K562 (cell line): ENCODE results near the gene MGRN1. TPM values are rescaled to one million over a fixed set of nuclear protein-coding genes. Genes with fewer than 3 reads are reported as not detected.

ENCODE experiments used
- AFF4 ChIP-seq: sonication (generic); formaldehyde crosslinking; IDR thresholded peaks from 2 replicates; pipeline ENCODE4 v1.8.0; 2023; ENCODE audit warnings: mild to moderate bottlenecking, missing genetic modification reagents
- BRD9 ChIP-seq: fragments of 450-650 bp; IDR thresholded peaks from 2 replicates; pipeline ENCODE4 v1.6.1; 2018; ENCODE audit warnings: low read depth; ENCODE audit not compliant: partially characterized antibody
- BRF2 ChIP-seq: IDR thresholded peaks from 3 replicates; pipeline ENCODE4 v1.6.1; 2011; ENCODE audit warnings: borderline replicate concordance, mild to moderate bottlenecking; ENCODE audit not compliant: insufficient read length, insufficient read depth
- CHD4 ChIP-seq: fragments of 200-600 bp; sonication (generic); IDR thresholded peaks from 3 replicates; pipeline ENCODE4 v1.6.1; 2012; ENCODE audit warnings: low read depth, mild to moderate bottlenecking, mixed read lengths, low read length, inconsistent platforms; ENCODE audit not compliant: insufficient read depth, insufficient replicate concordance, poor library complexity, severe bottlenecking
- EHMT2 ChIP-seq: fragments of 450-650 bp; IDR thresholded peaks from 2 replicates; pipeline ENCODE4 v1.6.1; 2018; ENCODE audit warnings: antibody characterized with exemption
- HNRNPL ChIP-seq: fragments of 200-400 bp; formaldehyde crosslinking; IDR thresholded peaks from 2 replicates; pipeline ENCODE4 v1.6.1; 2017; ENCODE audit warnings: low read depth, mild to moderate bottlenecking, low read length
- NR2F6 ChIP-seq: fragments of 450-650 bp; formaldehyde crosslinking; IDR thresholded peaks from 2 replicates; pipeline ENCODE4 v1.4.0; 2020; ENCODE audit warnings: mild to moderate bottlenecking
- POLR3A ChIP-seq: IDR thresholded peaks from 2 replicates; pipeline ENCODE4 v1.6.1; 2011; ENCODE audit warnings: borderline replicate concordance, mild to moderate bottlenecking, moderate library complexity; ENCODE audit not compliant: insufficient read length, insufficient read depth; ENCODE audit errors: extremely low read depth
- PPARD ChIP-seq: fragments of 250-450 bp; sonication (Bioruptor Pico); IDR thresholded peaks from 2 replicates; pipeline ENCODE4 v1.8.0; 2022; ENCODE audit warnings: inconsistent platforms, mild to moderate bottlenecking, moderate library complexity
- SLC30A9 ChIP-seq: fragments of 250-450 bp; sonication (Bioruptor Pico); IDR thresholded peaks from 2 replicates; pipeline ENCODE4 v1.8.0; 2022; ENCODE audit warnings: mild to moderate bottlenecking, moderate library complexity
- SMARCC2 ChIP-seq: fragments of 450-650 bp; IDR thresholded peaks from 2 replicates; pipeline ENCODE4 v1.6.1; 2017; ENCODE audit warnings: antibody characterized with exemption, moderate library complexity, mild to moderate bottlenecking, low read depth
- TEAD2 ChIP-seq: fragments of 450-650 bp; IDR thresholded peaks from 2 replicates; pipeline ENCODE4 v1.6.1; 2016; ENCODE audit warnings: missing genetic modification characterization, control low read depth, missing compliant biosample characterization
- TRIM25 ChIP-seq: fragments of 450-650 bp; IDR thresholded peaks from 2 replicates; pipeline ENCODE4 v1.7.0; 2016; ENCODE audit warnings: borderline replicate concordance
- YBX1 ChIP-seq: fragments of 450-650 bp; IDR thresholded peaks from 2 replicates; pipeline ENCODE4 v1.7.1; 2016; ENCODE audit warnings: mild to moderate bottlenecking
- ZBED1 ChIP-seq: IDR thresholded peaks from 2 replicates; pipeline ENCODE4 v1.6.1; 2014
- ZFP1 ChIP-seq: fragments of 450-650 bp; formaldehyde crosslinking; IDR thresholded peaks from 2 replicates; pipeline ENCODE4 v1.4.0; 2020; ENCODE audit warnings: mild to moderate bottlenecking, mixed read lengths
- ZNF174 ChIP-seq: fragments of 250-450 bp; sonication (Bioruptor Pico); IDR thresholded peaks from 2 replicates; pipeline ENCODE4 v1.4.0; 2020; ENCODE audit warnings: mild to moderate bottlenecking
- ZNF586 ChIP-seq: fragments of 450-650 bp; formaldehyde crosslinking; conservative IDR thresholded peaks from 2 replicates; pipeline ENCODE4 v1.4.0; 2020; ENCODE audit warnings: mild to moderate bottlenecking, moderate library complexity
- ZNF696 ChIP-seq: fragments of 250-450 bp; sonication (Bioruptor Pico); conservative IDR thresholded peaks from 2 replicates; pipeline ENCODE4 v1.4.0; 2020; ENCODE audit warnings: mild to moderate bottlenecking, moderate library complexity
- polyA plus RNA-seq, 8 experiments: library from polyadenylated mRNA; depleted of rRNA in 4 of 8; stranded (reverse) in 5 of 8; unstranded in 3 of 8; fragments of >200 nt; fragmentation: Nextera tagmentation in 2 of 8; fragmentation: Illumina TruSeq in 1 of 8; extraction: Ambion mirVana in 2 of 8; extraction: Trizol in 1 of 8; gene quantifications; 2 replicates each; pipeline versions ENCODE4 v1.2.1 to v1.2.3, GENCODE V29; 2011 to 2014; ENCODE audit warnings: inconsistent platforms in 1 of 8, missing spikeins in 1 of 8
- total RNA-seq, 7 experiments: library from RNA; depleted of rRNA in 6 of 7; stranded (reverse); fragments of >200 nt in 6 of 7; fragmentation: Illumina TruSeq in 2 of 7; extraction: Trizol in 2 of 7; gene quantifications; 2 replicates each; pipeline versions ENCODE4 v1.2.1 to v1.2.3, GENCODE V29; 2011 to 2021; ENCODE audit warnings: low replicate concordance in 1 of 7
- TF ChIP-seq, protein P1 (sequence below): fragments of 450-650 bp; IDR thresholded peaks from 2 replicates; pipeline ENCODE4 v1.6.1; 2017; ENCODE audit warnings: antibody characterized with exemption

The MGRN1 gene
- total and polyA plus RNA-seq, 9 of the 15 experiments (the other 6 are each of a cell fraction or from before 2014, with no cell fraction given) = 0.15 to 37.9 (median 6.0) TPM

DNA sequence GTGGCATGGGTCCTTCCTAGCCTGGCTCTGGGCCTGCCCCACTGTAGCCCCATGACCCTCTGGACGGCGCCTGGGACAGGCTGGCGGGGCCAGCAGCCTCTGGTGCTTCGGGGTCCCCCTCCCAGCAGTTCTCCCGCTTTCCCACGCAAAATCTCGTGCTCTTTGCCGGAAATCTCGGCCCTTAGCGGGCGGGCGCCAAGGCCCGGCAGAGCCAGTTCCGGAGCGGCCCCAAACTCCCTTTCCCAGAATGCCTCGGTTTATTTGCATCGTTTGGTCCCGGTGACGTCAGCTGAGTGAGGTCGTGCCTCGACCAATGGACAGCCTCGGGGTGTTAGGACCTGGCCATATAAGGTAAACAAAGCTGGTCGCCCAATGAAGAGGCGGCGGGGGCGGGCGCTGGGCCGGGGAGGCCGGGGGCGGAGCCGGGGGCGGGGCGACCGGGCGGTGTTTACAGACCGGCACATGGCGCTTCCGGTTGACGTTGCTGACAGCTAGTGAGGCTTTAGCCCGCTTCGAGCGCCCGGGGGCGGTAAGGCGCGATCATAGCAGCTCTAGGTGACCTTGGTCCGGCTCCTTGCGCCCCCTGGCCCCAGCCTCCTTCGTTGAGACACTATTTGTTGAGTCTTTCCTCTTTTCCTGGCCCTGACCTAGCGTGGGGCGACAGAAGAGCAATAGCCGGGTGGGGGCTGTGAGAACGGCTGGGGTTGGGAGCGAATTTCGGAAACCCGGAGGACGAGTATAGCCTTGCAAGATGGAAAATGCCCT lies 8.4 kb upstream of the MGRN1 start (continued):
- TF ChIP-seq, protein P1, sequence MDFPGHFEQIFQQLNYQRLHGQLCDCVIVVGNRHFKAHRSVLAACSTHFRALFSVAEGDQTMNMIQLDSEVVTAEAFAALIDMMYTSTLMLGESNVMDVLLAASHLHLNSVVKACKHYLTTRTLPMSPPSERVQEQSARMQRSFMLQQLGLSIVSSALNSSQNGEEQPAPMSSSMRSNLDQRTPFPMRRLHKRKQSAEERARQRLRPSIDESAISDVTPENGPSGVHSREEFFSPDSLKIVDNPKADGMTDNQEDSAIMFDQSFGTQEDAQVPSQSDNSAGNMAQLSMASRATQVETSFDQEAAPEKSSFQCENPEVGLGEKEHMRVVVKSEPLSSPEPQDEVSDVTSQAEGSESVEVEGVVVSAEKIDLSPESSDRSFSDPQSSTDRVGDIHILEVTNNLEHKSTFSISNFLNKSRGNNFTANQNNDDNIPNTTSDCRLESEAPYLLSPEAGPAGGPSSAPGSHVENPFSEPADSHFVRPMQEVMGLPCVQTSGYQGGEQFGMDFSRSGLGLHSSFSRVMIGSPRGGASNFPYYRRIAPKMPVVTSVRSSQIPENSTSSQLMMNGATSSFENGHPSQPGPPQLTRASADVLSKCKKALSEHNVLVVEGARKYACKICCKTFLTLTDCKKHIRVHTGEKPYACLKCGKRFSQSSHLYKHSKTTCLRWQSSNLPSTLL = no peak
- no peak for TF ChIP-seq ZNF696 (CRISPR knock-in tag)
- TF ChIP-seq POLR3A = no peak
- TF ChIP-seq SLC30A9 (CRISPR knock-in tag) = no peak
- no peak for TF ChIP-seq ZFP1
- TF ChIP-seq BRF2 = no peak
- TF ChIP-seq SMARCC2 = no peak
- TF ChIP-seq EHMT2 = no peak
- TF ChIP-seq TRIM25 = no peak
- TF ChIP-seq ZNF174 (CRISPR knock-in tag) = no peak
- no peak for TF ChIP-seq NR2F6 (CRISPR knock-in tag)
- no peak for TF ChIP-seq CHD4
- no peak; the same call in 1 of the 2 replicates for TF ChIP-seq AFF4 (CRISPR knock-in tag)
- no peak for TF ChIP-seq ZNF586 (CRISPR knock-in tag)
- peak; percentile 74 for TF ChIP-seq BRD9
- no peak for TF ChIP-seq ZBED1
- no peak for TF ChIP-seq TEAD2 (tag)
- TF ChIP-seq PPARD = no peak
- no peak for TF ChIP-seq HNRNPL
- no peak for TF ChIP-seq YBX1
